Large intestine (tissue), 3 donors: Measurements from ENCODE around the gene GCHFR. TPM values are rescaled to one million over a fixed set of nuclear protein-coding genes. Genes with fewer than 3 reads are reported as not detected.

Source experiments
- DNase-seq, 2 donors: peaks; one replicate each; pipeline versions ENCODE4 v3.0.0 to v3.0.0-alpha.2; 2013
- H3K27ac ChIP-seq: one replicate; pipeline ENCODE4 v1.5.1; 2013; ENCODE audit warnings: low read length
- H3K27me3 ChIP-seq: 2 replicates; pipeline ENCODE4 v1.6.1; 2013; ENCODE audit warnings: low read length; ENCODE audit not compliant: control insufficient read depth, insufficient read depth
- H3K36me3 ChIP-seq: 2 replicates; pipeline ENCODE4 v1.6.1; 2013; ENCODE audit warnings: low read length; ENCODE audit not compliant: control insufficient read depth, insufficient read depth
- H3K4me1 ChIP-seq: one replicate; pipeline ENCODE4 v1.6.1; 2013; ENCODE audit warnings: low read length; ENCODE audit not compliant: control insufficient read depth, insufficient read depth
- H3K4me3 ChIP-seq: one replicate; pipeline ENCODE4 v1.5.1; 2013; ENCODE audit warnings: low read length
- H3K9me3 ChIP-seq: one replicate; pipeline ENCODE4 v1.6.1; 2013; ENCODE audit warnings: mild to moderate bottlenecking, low read depth, low read length, moderate library complexity; ENCODE audit not compliant: control insufficient read depth
- WGBS: methylation state at CpG from one replicate; pipeline ENCODE4 v1.1.5; 2013; ENCODE audit warnings: low lambda C conversion rate; ENCODE audit not compliant: insufficient coverage; 5-methylcytosine and 5-hydroxymethylcytosine counted together
- polyA plus RNA-seq: library from polyadenylated mRNA; unstranded; fragments of 120-200 nt; gene quantifications from one replicate; pipeline ENCODE4 v1.2.1, GENCODE V29; 2013

GCHFR gene
- polyA plus RNA-seq, 1 donor: 182 TPM

DNA sequence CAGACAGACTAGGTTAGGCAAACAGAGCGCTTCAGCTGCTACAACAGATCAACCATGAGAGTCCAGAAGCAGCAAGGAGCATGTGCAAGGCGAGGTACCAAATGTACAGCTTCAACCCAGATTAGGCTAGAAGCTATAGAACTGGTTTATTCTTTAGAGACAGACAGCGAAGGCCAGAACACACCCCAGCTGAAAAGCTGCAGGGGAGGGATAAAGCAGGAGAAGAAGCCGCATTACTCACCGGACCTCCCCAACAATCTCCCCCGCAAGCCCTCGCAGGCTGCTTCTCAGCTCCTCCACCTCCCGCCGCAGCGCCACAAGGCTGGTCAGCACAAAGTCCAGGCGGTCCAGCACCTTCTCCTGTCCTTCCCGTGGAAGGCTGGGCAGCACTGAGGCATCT is 12.1 kb upstream of the GCHFR start:
- peaks cover 34% of the 10 kb centered on the region for H3K36me3 ChIP-seq
- no peaks in the 10 kb centered on the region for H3K27me3 ChIP-seq
- peaks cover 67% of the 10 kb centered on the region for H3K4me1 ChIP-seq
- no peak overlapping the region for H3K4me3 ChIP-seq
- no peak for DNase-seq
- no peaks in the 10 kb centered on the region for H3K9me3 ChIP-seq
- no CpG with 5 or more reads among the region's 12 CpGs for WGBS
- peak overlapping the region; percentile 75 for H3K27ac ChIP-seq

DNA sequence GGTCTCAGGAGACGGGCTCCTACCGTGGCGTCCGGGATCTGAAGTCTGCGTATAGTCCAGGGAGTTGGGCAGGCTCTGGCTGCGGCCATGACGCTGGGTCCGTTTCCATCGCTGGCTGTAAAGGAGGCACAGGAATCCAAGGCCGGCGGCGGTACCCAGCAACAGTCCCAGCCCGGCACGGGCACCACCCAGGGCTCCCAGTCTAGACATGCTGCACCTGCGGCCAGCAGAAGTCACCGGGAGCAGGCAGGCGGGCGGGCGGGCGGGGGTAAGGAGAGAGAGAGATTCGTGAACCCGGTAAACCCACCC is 9.3 kb upstream of the GCHFR start:
- no peak for DNase-seq

GRCh38 chr15:40754883-40755811 is 8.7 kb upstream of the GCHFR start, which contains the start of gene RMDN3:
RMDN3 (minus strand) TSS chr15:40755254; CDS start chr15:40754783, 471 bp downstream.
- Histone ChIP-seq H3K27me3 (no peaks in the 10 kb centered on the region), H3K4me3 (peak within 1 kb of the TSS; percentile 99), H3K9me3 (no peaks in the 10 kb centered on the region), H3K27ac (peak within 1 kb of the TSS; percentile 95), H3K4me1 (peaks cover 39% of the 10 kb centered on the region), H3K36me3 (peaks cover 19% of the 10 kb centered on the region)
- WGBS: 13% methylated on average over 3 of the region's 66 CpGs
- DNase-seq: peak; percentile 97

More for the DNA sequence above, 9.3 kb upstream of the GCHFR start:
- WGBS: no CpG with 5 or more reads among the region's 22 CpGs
- Histone ChIP-seq H3K27me3 (no peaks in the 10 kb centered on the region), H3K36me3 (peaks cover 24% of the 10 kb centered on the region), H3K4me3 (peak overlapping the region; percentile 99), H3K27ac (peak overlapping the region; percentile 83), H3K4me1 (peaks cover 44% of the 10 kb centered on the region), H3K9me3 (no peaks in the 10 kb centered on the region)

DNA sequence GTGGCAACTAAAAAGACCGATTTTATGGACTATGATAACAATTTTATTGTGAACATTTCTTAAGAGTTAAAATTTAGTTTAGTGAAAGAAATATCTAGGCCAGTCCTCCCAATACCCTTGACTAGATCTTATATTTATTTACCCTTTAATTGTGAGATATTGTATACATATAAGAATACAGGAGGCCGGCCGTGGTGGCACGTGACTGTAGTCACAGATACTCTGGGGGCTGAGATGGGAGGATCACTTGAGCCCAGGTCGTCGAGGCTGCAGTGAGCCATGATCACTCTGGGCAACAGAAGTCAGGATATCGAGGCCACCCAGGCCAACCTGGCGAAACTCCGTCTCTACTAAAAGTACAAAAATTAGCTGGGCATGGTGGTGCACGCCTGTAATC is 8.1 kb upstream of the GCHFR start:
- DNase-seq: no peak
- Histone ChIP-seq H3K36me3 (peaks cover 15% of the 10 kb centered on the region), H3K27ac (peak overlapping the region; percentile 95), H3K9me3 (no peaks in the 10 kb centered on the region), H3K27me3 (no peaks in the 10 kb centered on the region), H3K4me3 (peak overlapping the region; percentile 99), H3K4me1 (peaks cover 32% of the 10 kb centered on the region)
- 0% methylated on average over 1 of the region's 10 CpGs for WGBS

- H3K27ac ChIP-seq: peak overlapping the region; percentile 8
- DNase-seq: no peak
- no peaks in the 10 kb centered on the region for H3K9me3 ChIP-seq
- H3K36me3 ChIP-seq: peaks cover 6% of the 10 kb centered on the region
- H3K27me3 ChIP-seq: no peaks in the 10 kb centered on the region
- peaks cover 22% of the 10 kb centered on the region for H3K4me1 ChIP-seq
- no peak overlapping the region for H3K4me3 ChIP-seq
- WGBS: no CpG with 5 or more reads among the region's 6 CpGs
These were observed 6.9 kb upstream of the GCHFR start for GRCh38 chr15:40756938-40757337.

DNA sequence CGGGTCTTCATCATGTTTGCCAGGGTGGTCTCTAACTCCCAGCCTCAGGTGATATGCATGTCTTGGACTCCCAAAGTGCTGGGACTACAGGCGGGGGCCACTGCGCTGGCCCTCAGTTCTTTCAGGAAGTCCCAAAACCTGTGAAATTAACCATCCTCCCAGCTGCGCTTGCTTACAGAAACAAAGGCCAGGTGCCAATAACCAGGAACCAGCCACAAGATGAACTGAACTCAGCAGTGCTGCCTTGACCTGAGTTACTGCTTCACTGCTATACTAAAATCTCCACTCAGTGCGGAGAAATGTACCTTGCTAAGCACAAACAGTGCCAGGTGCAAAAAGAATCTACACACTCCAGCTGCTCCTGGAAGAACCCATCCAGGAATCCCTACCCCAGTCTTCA is 3.9 kb upstream of the GCHFR start:
- Histone ChIP-seq H3K4me1 (peaks cover 20% of the 10 kb centered on the region), H3K4me3 (no peak overlapping the region), H3K36me3 (no peaks in the 10 kb centered on the region), H3K27me3 (no peaks in the 10 kb centered on the region), H3K9me3 (peaks cover 3% of the 10 kb centered on the region), H3K27ac (no peak overlapping the region)
- no peak for DNase-seq
- WGBS: no CpG with 5 or more reads among the region's 5 CpGs

GRCh38 chr15:40762919-40763800 is 708 bp upstream of the GCHFR start:
- WGBS: 60% methylated on average over 1 of the region's 55 CpGs
- H3K9me3 ChIP-seq: peaks cover 3% of the 10 kb centered on the region
- H3K4me1 ChIP-seq: peaks cover 38% of the 10 kb centered on the region
- no peaks in the 10 kb centered on the region for H3K27me3 ChIP-seq
- H3K4me3 ChIP-seq: peak overlapping the region; percentile 99
- H3K36me3 ChIP-seq: peaks cover 27% of the 10 kb centered on the region
- peak in 1 of 2 donors; percentile 89 for DNase-seq
- H3K27ac ChIP-seq: peak overlapping the region; percentile 100

GRCh38 chr15:40764629-40765103 is 798 bp downstream of the GCHFR start:
- DNase-seq: peak in 1 of 2 donors; percentile 62
- Histone ChIP-seq H3K27ac (peak overlapping the region; percentile 100), H3K36me3 (peaks cover 32% of the 10 kb centered on the region), H3K4me3 (peak overlapping the region; percentile 99), H3K27me3 (no peaks in the 10 kb centered on the region), H3K4me1 (peaks cover 53% of the 10 kb centered on the region), H3K9me3 (peaks cover 3% of the 10 kb centered on the region)
- no CpG with 5 or more reads among the region's 8 CpGs for WGBS

GRCh38 chr15:40766194-40766815 is 2.4 kb downstream of the GCHFR start:
- H3K36me3 ChIP-seq: peaks cover 32% of the 10 kb centered on the region
- H3K4me1 ChIP-seq: peaks cover 69% of the 10 kb centered on the region
- H3K27ac ChIP-seq: peak overlapping the region; percentile 100
- WGBS: no CpG with 5 or more reads among the region's 7 CpGs
- H3K9me3 ChIP-seq: peaks cover 3% of the 10 kb centered on the region
- no peaks in the 10 kb centered on the region for H3K27me3 ChIP-seq
- DNase-seq: no peak
- H3K4me3 ChIP-seq: no peak overlapping the region
